Measurements from ENCODE around the gene FAM180B. TPM values are rescaled to one million over a fixed set of nuclear protein-coding genes. Genes with fewer than 3 reads are reported as not detected.

The FAM180B gene
- total and polyA plus RNA-seq, 10 of the 15 experiments (the other 5 are each of a cell fraction or from before 2014, with no cell fraction given) = 0.04 to 0.34 TPM; not detected in 8

GRCh38 chr11:47591764-47592163, 5.3 kb downstream of the FAM180B start:
- intact Hi-C loops (cut with micrococcal nuclease; ENCODE audit: unreplicated experiment) (no loop called here), in situ Hi-C loops (cut with MboI) (no loop called here)
- SMC1A ChIA-PET (ENCODE audit: uncharacterized antibody, unreplicated experiment) = interaction anchor here (0.9 to 1.2 kb wide), 2 partner anchors 13 to 14 kb away, joined by 4 read pairs; partner anchors contain the start of genes KBTBD4 and NDUFS3
- peak overlapping the region; percentile 77 for H2AFZ ChIP-seq (ENCODE audit: control insufficient read depth, low read depth, low read length)
- no peak for DNase-seq (ENCODE audit: low read depth, low spot score)
- no peaks in the 10 kb centered on the region for H3K36me3 ChIP-seq (ENCODE audit: control insufficient read depth in 2 of 2, insufficient read depth in 2 of 2, low read length in 1 of 2)
- no peaks in the 10 kb centered on the region for H3K9me3 ChIP-seq (replicated peaks; ENCODE audit: control insufficient read depth, insufficient read depth, low read length)
- no peak overlapping the region for H3K4me3 ChIP-seq
- WGBS (ENCODE audit: insufficient coverage, insufficient replicate concordance, low lambda C conversion rate, missing lambda C conversion rate) = 15% methylated on average over 7 of the region's 7 CpGs
- no peak for TF ChIP-seq CBX5 (IDR thresholded peaks at IDR 0.05; ENCODE audit: low read depth)
- 0 out of 2 replicates have a peak, but pooled peaks have one; percentile 14 for TF ChIP-seq EED (IDR thresholded peaks at IDR 0.05; ENCODE audit: low read depth)
- TF ChIP-seq RAD21 (IDR thresholded peaks at IDR 0.05; ENCODE audit: insufficient read depth, low read depth, low read length) = 0 out of 2 replicates have a peak, but pooled peaks have one; percentile 4
- TF ChIP-seq REST (IDR thresholded peaks at IDR 0.05; ENCODE audit: low read depth, low read length) = no peak
- TF ChIP-seq JUNB (IDR thresholded peaks at IDR 0.05) = no peak
- no peak for TF ChIP-seq HCFC1 (IDR thresholded peaks at IDR 0.05; ENCODE audit: low read length)
- TF ChIP-seq PKNOX1 (IDR thresholded peaks at IDR 0.05) = peak; percentile 70
- no peak for TF ChIP-seq RBBP5 (conservative IDR thresholded peaks at IDR 0.05)
- TF ChIP-seq ZNF217 (IDR thresholded peaks at IDR 0.05) = no peak
- no peak for TF ChIP-seq ZNF274 (IDR thresholded peaks at IDR 0.05; ENCODE audit: insufficient read depth, insufficient read length)
- no peak for FAIRE-seq
- BruUV-seq (replicated peaks) = no TSS peak
- no peak overlapping the region for H3K27ac ChIP-seq (ENCODE audit: control insufficient read depth, insufficient read depth)
- H3K27me3 ChIP-seq (replicated peaks in 1 of 2; ENCODE audit: control insufficient read depth in 2 of 2, insufficient read depth in 2 of 2, low read length in 1 of 2) = peaks cover 3 to 23% of the 10 kb centered on the region in 2 experiments
- POLR2A ChIA-PET = interaction anchor here (0.6 kb wide), 1 partner anchor 359 kb away, joined by 6 read pairs; no protein-coding TSS in a partner anchor
- H3K9ac ChIP-seq (ENCODE audit: control insufficient read depth, insufficient read depth, low read length) = no peak overlapping the region
- peaks cover 7% of the 10 kb centered on the region for H3K4me1 ChIP-seq (ENCODE audit: control insufficient read depth, insufficient read depth, low read length)
- peak overlapping the region; percentile 55 for H3K4me2 ChIP-seq (ENCODE audit: control insufficient read depth, insufficient read depth)
- no peaks in the 10 kb centered on the region for H3K79me2 ChIP-seq (ENCODE audit: control insufficient read depth, insufficient read depth, low read length)
- no peaks in the 10 kb centered on the region for H4K20me1 ChIP-seq (ENCODE audit: control insufficient read depth, insufficient read depth)
- peak; percentile 23 for ATAC-seq
- CTCF ChIA-PET = interaction anchor here (0.7 to 1.6 kb wide), 3 partner anchors 20 to 38 kb away, joined by 3 to 4 read pairs (median 4); no protein-coding TSS in a partner anchor
- RAD21 ChIA-PET (ENCODE audit: unreplicated experiment) = no interaction called here

All from GM12878 (cell line).